Caco-2 (cell line): ENCODE results near the gene DDI2. TPM values are rescaled to one million over a fixed set of nuclear protein-coding genes. Genes with fewer than 3 reads are reported as not detected.

Experiments
- BruUV-seq: library from RNA; stranded (reverse); fragments of 400-500 nt; replicated peaks from 2 replicates; lab custom pipeline; 2021; lab: Mats Ljungman, UMichigan
- CTCF ChIA-PET: fragments of 300-600 bp; sonication (Branson Sonifier 250); formaldehyde crosslinking; loops from one replicate; lab custom pipeline; 2022; ENCODE audit warnings: antibody characterized with exemption; lab: Charles Lee
- POLR2A ChIA-PET: fragments of 300-600 bp; sonication (Branson Sonifier 250); formaldehyde crosslinking; loops from one replicate; lab custom pipeline; 2022; ENCODE audit warnings: antibody characterized with exemption; lab: Charles Lee
- DNase-seq, 2 experiments: peaks; one replicate each; pipeline versions ENCODE4 v3.0.0 to v3.0.0-alpha.2; 2020 to 2022
- H3K27me3 ChIP-seq: replicated peaks from 2 replicates; pipeline ENCODE4 v1.6.0; 2011; ENCODE audit warnings: low read length; ENCODE audit not compliant: control insufficient read depth, insufficient read depth
- H3K36me3 ChIP-seq: 2 replicates; pipeline ENCODE4 v1.5.1; 2011; ENCODE audit warnings: low read length; ENCODE audit not compliant: control insufficient read depth, insufficient read depth
- H3K4me1 ChIP-seq: fragments of 250-450 bp; sonication (Bioruptor Pico); 2 replicates; pipeline ENCODE4 v1.5.1; 2020; ENCODE audit warnings: mild to moderate bottlenecking
- H3K4me3 ChIP-seq: 2 replicates; pipeline ENCODE4 v1.5.1; 2011; ENCODE audit warnings: low read depth, mild to moderate bottlenecking, control low read depth, low read length
- H3K9me3 ChIP-seq: fragments of 250-450 bp; sonication (Bioruptor Pico); 2 replicates; pipeline ENCODE4 v1.5.1; 2020; ENCODE audit warnings: mild to moderate bottlenecking, moderate library complexity
- H3K27ac Mint-ChIP-seq: one replicate; pipeline ENCODE4 v1.8.0; 2022; ENCODE audit warnings: mixed read lengths; ENCODE audit not compliant: unreplicated experiment
- H3K27me3 Mint-ChIP-seq: one replicate; pipeline ENCODE4 v1.8.0; 2022; ENCODE audit warnings: mixed read lengths; ENCODE audit not compliant: insufficient read depth, unreplicated experiment
- H3K36me3 Mint-ChIP-seq: one replicate; pipeline ENCODE4 v1.8.0; 2022; ENCODE audit warnings: mild to moderate bottlenecking, mixed read lengths; ENCODE audit not compliant: insufficient read depth, unreplicated experiment
- H3K4me1 Mint-ChIP-seq: one replicate; pipeline ENCODE4 v1.8.0; 2022; ENCODE audit warnings: low read depth, mixed read lengths; ENCODE audit not compliant: unreplicated experiment
- H3K4me3 Mint-ChIP-seq: one replicate; pipeline ENCODE4 v1.8.0; 2022; ENCODE audit warnings: mild to moderate bottlenecking, moderate library complexity, mixed read lengths; ENCODE audit not compliant: unreplicated experiment
- H3K9me3 Mint-ChIP-seq: one replicate; pipeline ENCODE4 v1.8.0; 2022; ENCODE audit warnings: mixed read lengths; ENCODE audit not compliant: unreplicated experiment
- intact Hi-C: fragments of 100-400 bp; cut with micrococcal nuclease; formaldehyde crosslinking; loops from one replicate; pipeline ENCODE4 v1.10.0; 2022; ENCODE audit not compliant: unreplicated experiment
- total RNA-seq: library from RNA; stranded (reverse); gene quantifications from 2 replicates; pipeline ENCODE4 v1.2.3, GENCODE V29; 2022
- TF ChIP-seq, protein P1 (sequence below), 2 experiments: fragments of 200-600 bp in 1 of 2; IDR thresholded peaks; 1 replicate in 1 of 2; 2 replicates in 1 of 2; pipeline versions ENCODE4 v1.5.1 to v1.8.0; 2011 to 2022; ENCODE audit warnings: antibody characterized with exemption in 1 of 2, control low read depth in 1 of 2, inconsistent platforms in 1 of 2, low read depth in 1 of 2, low read length in 1 of 2, mild to moderate bottlenecking in 1 of 2, moderate library complexity in 1 of 2; ENCODE audit not compliant: insufficient read depth in 1 of 2, severe bottlenecking in 1 of 2, unreplicated experiment in 1 of 2

DDI2 gene
- total RNA-seq, 1 experiment from 2014 or later = 53.4 TPM

DNA sequence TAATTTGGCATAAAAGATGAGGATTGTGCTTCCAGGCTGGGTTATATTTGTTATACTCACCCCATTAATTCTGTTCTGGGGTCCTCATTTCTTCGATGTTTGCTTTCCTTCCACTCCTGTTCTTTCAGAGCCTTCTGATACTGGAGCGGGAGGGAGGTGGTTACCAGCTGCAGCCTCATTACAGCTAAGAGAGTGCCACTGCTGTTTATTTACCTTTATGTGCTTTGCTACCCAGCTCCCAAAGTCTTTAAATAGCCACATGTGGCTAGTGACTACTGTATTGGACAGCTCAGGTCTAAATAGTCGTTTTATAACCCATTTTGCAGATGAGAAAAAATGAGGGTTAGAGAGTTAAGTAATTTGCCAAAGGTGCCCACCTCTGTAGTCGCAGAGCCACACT, 92.0 kb downstream of the DDI2 start:
- CTCF ChIA-PET = no interaction called here
- no TSS peak for BruUV-seq
- H3K27me3 ChIP-seq = no peaks in the 10 kb centered on the region
- POLR2A ChIA-PET = no interaction called here
- H3K9me3 Mint-ChIP-seq = no peaks in the 10 kb centered on the region
- TF ChIP-seq, protein P1, sequence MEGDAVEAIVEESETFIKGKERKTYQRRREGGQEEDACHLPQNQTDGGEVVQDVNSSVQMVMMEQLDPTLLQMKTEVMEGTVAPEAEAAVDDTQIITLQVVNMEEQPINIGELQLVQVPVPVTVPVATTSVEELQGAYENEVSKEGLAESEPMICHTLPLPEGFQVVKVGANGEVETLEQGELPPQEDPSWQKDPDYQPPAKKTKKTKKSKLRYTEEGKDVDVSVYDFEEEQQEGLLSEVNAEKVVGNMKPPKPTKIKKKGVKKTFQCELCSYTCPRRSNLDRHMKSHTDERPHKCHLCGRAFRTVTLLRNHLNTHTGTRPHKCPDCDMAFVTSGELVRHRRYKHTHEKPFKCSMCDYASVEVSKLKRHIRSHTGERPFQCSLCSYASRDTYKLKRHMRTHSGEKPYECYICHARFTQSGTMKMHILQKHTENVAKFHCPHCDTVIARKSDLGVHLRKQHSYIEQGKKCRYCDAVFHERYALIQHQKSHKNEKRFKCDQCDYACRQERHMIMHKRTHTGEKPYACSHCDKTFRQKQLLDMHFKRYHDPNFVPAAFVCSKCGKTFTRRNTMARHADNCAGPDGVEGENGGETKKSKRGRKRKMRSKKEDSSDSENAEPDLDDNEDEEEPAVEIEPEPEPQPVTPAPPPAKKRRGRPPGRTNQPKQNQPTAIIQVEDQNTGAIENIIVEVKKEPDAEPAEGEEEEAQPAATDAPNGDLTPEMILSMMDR (IDR thresholded peaks at IDR 0.05; ENCODE audit: insufficient read depth in 1 of 2, low read depth in 1 of 2, low read length in 1 of 2, severe bottlenecking in 1 of 2, unreplicated experiment in 1 of 2) = no peak
- no peaks in the 10 kb centered on the region for H3K9me3 ChIP-seq
- no peaks in the 10 kb centered on the region for H3K36me3 ChIP-seq
- H3K36me3 Mint-ChIP-seq = peaks cover 14% of the 10 kb centered on the region
- H3K4me3 ChIP-seq = no peak overlapping the region
- DNase-seq = no peak
- H3K4me1 ChIP-seq = no peaks in the 10 kb centered on the region
- no peaks in the 10 kb centered on the region for H3K27me3 Mint-ChIP-seq
- no peak overlapping the region for H3K27ac Mint-ChIP-seq
- H3K4me1 Mint-ChIP-seq = no peaks in the 10 kb centered on the region
- intact Hi-C loops = no loop called here
- no peak overlapping the region for H3K4me3 Mint-ChIP-seq

DNA sequence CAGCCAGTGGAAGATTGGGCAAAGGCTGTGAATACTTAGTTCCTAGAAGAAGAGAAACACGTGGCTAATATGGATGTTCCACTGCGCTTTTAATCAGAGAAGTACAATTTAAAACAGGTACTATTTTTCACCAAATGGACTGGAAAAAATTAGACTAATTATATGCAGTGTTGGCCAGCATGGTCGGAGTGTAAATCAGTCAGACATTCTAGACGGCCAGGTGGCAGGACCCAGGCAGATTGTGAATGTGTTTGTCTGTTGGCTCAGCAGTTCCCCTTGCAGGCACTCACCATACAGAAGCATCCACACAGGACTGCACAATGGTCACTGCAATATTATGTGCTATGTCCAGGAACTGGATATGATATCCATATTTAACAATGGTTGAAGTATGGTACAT, 94.9 kb downstream of the DDI2 start:
- Mint-ChIP-seq H3K9me3 (no peaks in the 10 kb centered on the region), H3K27me3 (no peaks in the 10 kb centered on the region), H3K4me3 (no peak overlapping the region), H3K27ac (no peak overlapping the region), H3K4me1 (no peaks in the 10 kb centered on the region), H3K36me3 (peaks cover 8% of the 10 kb centered on the region)
- Histone ChIP-seq H3K4me3 (no peak overlapping the region), H3K4me1 (no peaks in the 10 kb centered on the region), H3K36me3 (no peaks in the 10 kb centered on the region), H3K9me3 (no peaks in the 10 kb centered on the region), H3K27me3 (no peaks in the 10 kb centered on the region)
- CTCF ChIA-PET = no interaction called here
- TF ChIP-seq, protein P1 (IDR thresholded peaks at IDR 0.05; ENCODE audit: insufficient read depth in 1 of 2, low read depth in 1 of 2, low read length in 1 of 2, severe bottlenecking in 1 of 2, unreplicated experiment in 1 of 2) = no peak
- intact Hi-C loops = no loop called here
- no peak for DNase-seq
- no TSS peak for BruUV-seq
- POLR2A ChIA-PET = no interaction called here

DNA sequence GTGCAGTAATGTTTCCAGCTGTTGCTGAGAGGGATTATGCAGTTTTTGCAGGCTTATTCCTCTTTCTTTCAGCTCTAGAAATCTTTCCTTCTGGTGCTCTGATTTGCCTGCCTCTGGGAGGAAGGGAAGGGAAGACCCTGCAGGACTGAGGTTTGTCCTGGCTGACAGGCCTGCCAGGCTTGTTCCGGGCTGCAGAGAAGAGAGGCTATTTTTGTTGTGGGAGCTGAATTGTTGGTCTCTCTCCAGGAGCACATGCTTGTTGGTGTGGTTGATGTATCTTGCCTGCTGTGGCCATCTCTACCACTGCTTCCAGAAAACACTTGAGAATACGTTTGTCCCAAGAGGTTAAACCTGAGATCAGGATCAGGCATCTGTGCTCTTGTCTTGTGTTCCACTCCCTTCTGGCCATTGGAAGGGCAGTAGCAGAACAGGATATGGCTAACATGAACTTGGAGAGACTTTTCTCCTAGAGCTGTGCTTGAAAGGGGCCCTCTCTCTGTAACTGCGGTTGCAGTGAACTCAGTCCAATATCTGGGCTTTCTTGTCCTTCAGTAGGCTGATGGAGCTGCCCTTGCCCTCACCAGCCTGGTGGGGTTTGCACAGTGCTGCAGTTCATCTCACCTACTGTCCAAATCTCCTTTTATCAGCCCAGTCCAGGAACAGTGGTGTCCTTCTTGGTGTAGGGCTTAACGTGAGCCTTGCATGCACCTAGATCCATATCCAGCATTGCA, 97.3 kb downstream of the DDI2 start:
- Mint-ChIP-seq H3K36me3 (peaks cover 19% of the 10 kb centered on the region), H3K27ac (no peak overlapping the region), H3K27me3 (no peaks in the 10 kb centered on the region), H3K4me1 (no peaks in the 10 kb centered on the region), H3K9me3 (no peaks in the 10 kb centered on the region), H3K4me3 (no peak overlapping the region)
- ChIA-PET POLR2A (no interaction called here), CTCF (no interaction called here)
- H3K4me1 ChIP-seq = no peaks in the 10 kb centered on the region
- no TSS peak for BruUV-seq
- no peaks in the 10 kb centered on the region for H3K36me3 ChIP-seq
- no peaks in the 10 kb centered on the region for H3K9me3 ChIP-seq
- TF ChIP-seq, protein P1 (IDR thresholded peaks at IDR 0.05; ENCODE audit: insufficient read depth in 1 of 2, low read depth in 1 of 2, low read length in 1 of 2, severe bottlenecking in 1 of 2, unreplicated experiment in 1 of 2) = no peak
- DNase-seq = no peak
- no peaks in the 10 kb centered on the region for H3K27me3 ChIP-seq
- intact Hi-C loops = no loop called here
- no peak overlapping the region for H3K4me3 ChIP-seq
